ENCODE results near the gene DLGAP3. TPM values are rescaled to one million over a fixed set of nuclear protein-coding genes. Genes with fewer than 3 reads are reported as not detected.

The DLGAP3 gene
- total RNA-seq, 1 experiment from 2014 or later: 7.3 TPM

GRCh38 chr1:34865573-34865972 lies 63.9 kb downstream of the DLGAP3 start:
- Mint-ChIP-seq H3K4me1 (peaks cover 2 to 6% of the 10 kb centered on the region in 2 experiments; a peak in 2 of 4 replicates), H3K36me3 (ENCODE audit: insufficient read depth in 1 of 3, low read depth in 3 of 3) (no peaks in the 10 kb centered on the region; a peak in 2 of 7 replicates), H3K27me3 (ENCODE audit: low read depth) (peaks cover 60% of the 10 kb centered on the region), H3K9me3 (no peaks in the 10 kb centered on the region), H3K4me3 (peak overlapping the region; percentile 55 to 58; a peak in 4 of 5 replicates), H3K27ac (no peak overlapping the region)
- no peak overlapping the region for H4K91ac ChIP-seq (ENCODE audit: insufficient read length, low read depth, low read length)
- no peaks in the 10 kb centered on the region for H3K4me1 ChIP-seq (ENCODE audit: insufficient read depth, low read length)
- no peak for DNase-seq
- H2AK5ac ChIP-seq (ENCODE audit: insufficient read length, low read length): no peak overlapping the region
- no CpG with 5 or more reads among the region's 25 CpGs for WGBS (ENCODE audit: extremely low coverage, insufficient read length, low lambda C conversion rate)
- H3K14ac ChIP-seq (ENCODE audit: insufficient read depth, low read length): peak overlapping the region; percentile 16; the same call in 1 of the 2 replicates
- H3K18ac ChIP-seq (ENCODE audit: insufficient read length, low read depth, low read length): no peak overlapping the region
- H2AFZ ChIP-seq (ENCODE audit: low read length): no peak overlapping the region
- no peaks in the 10 kb centered on the region for H3K27me3 ChIP-seq (ENCODE audit: insufficient read depth, low read length)
- no peak overlapping the region for H4K8ac ChIP-seq (replicated peaks; ENCODE audit: insufficient read length, low read depth, low read length)
- no peak overlapping the region for H4K5ac ChIP-seq (ENCODE audit: insufficient read length, low read depth, low read length)
- H3K56ac ChIP-seq (ENCODE audit: insufficient read length, low read depth, low read length): no peak overlapping the region
- H3K4me2 ChIP-seq (ENCODE audit: insufficient read depth, insufficient read length, low read length): peak overlapping the region; percentile 3
- H3K9ac ChIP-seq (ENCODE audit: extremely low read depth, insufficient read length, low read length): no peak overlapping the region
- H3T11ph ChIP-seq (ENCODE audit: low read length): no peak overlapping the region
- H3K27ac ChIP-seq (ENCODE audit: insufficient read length, low read depth, low read length): no peak overlapping the region
- no peak for TF ChIP-seq CTCF (conservative IDR thresholded peaks at IDR 0.05)
- H3K79me2 ChIP-seq (ENCODE audit: insufficient read depth, low read length): no peaks in the 10 kb centered on the region
- H2BK120ac ChIP-seq (ENCODE audit: low read depth, low read length, poor library complexity, severe bottlenecking): no peak overlapping the region
- no peak overlapping the region for H2BK5ac ChIP-seq (ENCODE audit: insufficient read length, low read length)
- H4K20me1 ChIP-seq (ENCODE audit: control insufficient read depth, insufficient read depth, insufficient read length): no peaks in the 10 kb centered on the region
- no peaks in the 10 kb centered on the region for H3K9me3 ChIP-seq (ENCODE audit: control insufficient read depth, low read depth, low read length)
- H3K23me2 ChIP-seq (ENCODE audit: insufficient read length, low read depth, low read length, poor library complexity, severe bottlenecking): no peaks in the 10 kb centered on the region
- H2BK12ac ChIP-seq (ENCODE audit: insufficient read length, low read depth, low read length): no peak overlapping the region
- H3K4ac ChIP-seq (ENCODE audit: low read depth, low read length): no peak overlapping the region
- no peak overlapping the region for H2BK20ac ChIP-seq (ENCODE audit: low read depth, low read length, poor library complexity, severe bottlenecking)
- H3K79me1 ChIP-seq (ENCODE audit: insufficient read depth, low read depth, low read length, poor library complexity, severe bottlenecking): no peaks in the 10 kb centered on the region
- no peak overlapping the region for H2BK15ac ChIP-seq (ENCODE audit: low read depth, low read length)
- H3K23ac ChIP-seq (ENCODE audit: insufficient read length, low read depth, low read length): no peak overlapping the region
